Measurements from ENCODE around the gene RPL13. TPM values are rescaled to one million over a fixed set of nuclear protein-coding genes. Genes with fewer than 3 reads are reported as not detected.

RPL13 gene
- total RNA-seq, 1 experiment from 2014 or later = 2,846 TPM

DNA sequence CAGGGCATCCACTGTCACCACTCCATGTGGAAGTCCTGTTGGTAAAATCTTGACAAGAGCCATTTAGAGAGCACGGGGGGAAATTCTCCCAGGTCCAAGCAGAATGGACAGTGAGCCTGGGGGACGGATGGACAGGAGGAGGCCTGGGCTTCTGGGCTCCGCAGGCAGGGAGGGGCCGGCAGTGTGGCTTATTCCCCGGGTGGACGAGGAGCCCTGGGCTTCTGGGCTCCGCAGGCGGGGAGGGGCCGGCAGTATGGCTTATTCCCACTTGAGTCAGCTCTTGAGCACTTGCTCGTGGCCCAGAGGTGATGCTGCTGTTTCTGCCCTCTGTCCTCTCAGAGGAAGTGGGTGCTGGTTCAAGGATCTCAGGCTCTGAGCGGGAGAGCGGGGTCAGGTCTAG lies 22.2 kb upstream of the RPL13 start:
- Mint-ChIP-seq H3K27me3 (ENCODE audit: insufficient read depth, unreplicated experiment) (no peaks in the 10 kb centered on the region), H3K9me3 (ENCODE audit: unreplicated experiment) (no peaks in the 10 kb centered on the region), H3K36me3 (ENCODE audit: insufficient read depth, unreplicated experiment) (peaks cover 85% of the 10 kb centered on the region), H3K4me1 (ENCODE audit: low read depth, unreplicated experiment) (no peaks in the 10 kb centered on the region), H3K4me3 (ENCODE audit: unreplicated experiment) (no peak overlapping the region), H3K27ac (ENCODE audit: unreplicated experiment) (no peak overlapping the region)
- intact Hi-C loops (cut with micrococcal nuclease; ENCODE audit: unreplicated experiment) = no loop called here
- H3K4me1 ChIP-seq = no peaks in the 10 kb centered on the region
- no peak for DNase-seq
- ChIA-PET CTCF (no interaction called here), POLR2A (interaction anchor here (0.6 kb wide), 1 partner anchor 87 kb away, joined by 3 read pairs; no protein-coding TSS in a partner anchor)
- TF ChIP-seq, protein P1, sequence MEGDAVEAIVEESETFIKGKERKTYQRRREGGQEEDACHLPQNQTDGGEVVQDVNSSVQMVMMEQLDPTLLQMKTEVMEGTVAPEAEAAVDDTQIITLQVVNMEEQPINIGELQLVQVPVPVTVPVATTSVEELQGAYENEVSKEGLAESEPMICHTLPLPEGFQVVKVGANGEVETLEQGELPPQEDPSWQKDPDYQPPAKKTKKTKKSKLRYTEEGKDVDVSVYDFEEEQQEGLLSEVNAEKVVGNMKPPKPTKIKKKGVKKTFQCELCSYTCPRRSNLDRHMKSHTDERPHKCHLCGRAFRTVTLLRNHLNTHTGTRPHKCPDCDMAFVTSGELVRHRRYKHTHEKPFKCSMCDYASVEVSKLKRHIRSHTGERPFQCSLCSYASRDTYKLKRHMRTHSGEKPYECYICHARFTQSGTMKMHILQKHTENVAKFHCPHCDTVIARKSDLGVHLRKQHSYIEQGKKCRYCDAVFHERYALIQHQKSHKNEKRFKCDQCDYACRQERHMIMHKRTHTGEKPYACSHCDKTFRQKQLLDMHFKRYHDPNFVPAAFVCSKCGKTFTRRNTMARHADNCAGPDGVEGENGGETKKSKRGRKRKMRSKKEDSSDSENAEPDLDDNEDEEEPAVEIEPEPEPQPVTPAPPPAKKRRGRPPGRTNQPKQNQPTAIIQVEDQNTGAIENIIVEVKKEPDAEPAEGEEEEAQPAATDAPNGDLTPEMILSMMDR (IDR thresholded peaks at IDR 0.05; ENCODE audit: insufficient read depth in 1 of 2, low read depth in 1 of 2, low read length in 1 of 2, severe bottlenecking in 1 of 2, unreplicated experiment in 1 of 2) = no peak
- H3K36me3 ChIP-seq (ENCODE audit: control insufficient read depth, insufficient read depth, low read length) = peaks cover 8% of the 10 kb centered on the region; the same call in 1 of the 2 replicates
- no peaks in the 10 kb centered on the region for H3K27me3 ChIP-seq (replicated peaks; ENCODE audit: control insufficient read depth, insufficient read depth, low read length)
- no peaks in the 10 kb centered on the region for H3K9me3 ChIP-seq
- no peak overlapping the region for H3K4me3 ChIP-seq (ENCODE audit: low read depth, low read length)
- no TSS peak for BruUV-seq (replicated peaks)

DNA sequence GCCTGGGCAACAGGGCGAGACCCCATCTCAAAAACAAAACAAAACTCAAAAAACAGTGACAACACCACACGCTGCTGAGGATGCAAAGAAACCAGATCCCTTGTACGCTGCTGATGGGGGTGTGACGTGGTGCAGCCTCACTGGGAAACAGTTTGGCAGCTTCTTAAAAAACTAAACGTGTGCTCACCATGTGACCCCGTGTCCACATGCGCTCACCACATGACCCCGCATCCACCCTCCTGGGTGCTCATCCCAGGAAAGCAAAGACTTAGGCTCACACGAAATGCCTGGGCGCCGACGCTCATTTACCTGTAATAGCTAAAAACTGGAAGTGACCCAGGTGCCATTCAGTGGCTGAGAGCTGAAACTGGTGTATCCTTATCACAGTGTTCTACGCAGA lies 19.9 kb upstream of the RPL13 start:
- Histone ChIP-seq H3K9me3 (no peaks in the 10 kb centered on the region), H3K4me1 (no peaks in the 10 kb centered on the region), H3K4me3 (ENCODE audit: low read depth, low read length) (no peak overlapping the region), H3K36me3 (ENCODE audit: control insufficient read depth, insufficient read depth, low read length) (peaks cover 2% of the 10 kb centered on the region; the same call in 1 of the 2 replicates), H3K27me3 (replicated peaks; ENCODE audit: control insufficient read depth, insufficient read depth, low read length) (no peaks in the 10 kb centered on the region)
- BruUV-seq (replicated peaks) = no TSS peak
- H3K9me3 Mint-ChIP-seq (ENCODE audit: unreplicated experiment) = no peaks in the 10 kb centered on the region
- H3K36me3 Mint-ChIP-seq (ENCODE audit: insufficient read depth, unreplicated experiment) = peaks cover 76% of the 10 kb centered on the region
- ChIA-PET POLR2A (no interaction called here), CTCF (no interaction called here)
- H3K4me1 Mint-ChIP-seq (ENCODE audit: low read depth, unreplicated experiment) = no peaks in the 10 kb centered on the region
- H3K27me3 Mint-ChIP-seq (ENCODE audit: insufficient read depth, unreplicated experiment) = no peaks in the 10 kb centered on the region
- TF ChIP-seq, protein P1 (IDR thresholded peaks at IDR 0.05; ENCODE audit: insufficient read depth in 1 of 2, low read depth in 1 of 2, low read length in 1 of 2, severe bottlenecking in 1 of 2, unreplicated experiment in 1 of 2) = no peak
- no peak overlapping the region for H3K4me3 Mint-ChIP-seq (ENCODE audit: unreplicated experiment)
- DNase-seq = no peak
- intact Hi-C loops (cut with micrococcal nuclease; ENCODE audit: unreplicated experiment) = no loop called here
- no peak overlapping the region for H3K27ac Mint-ChIP-seq (ENCODE audit: unreplicated experiment)

DNA sequence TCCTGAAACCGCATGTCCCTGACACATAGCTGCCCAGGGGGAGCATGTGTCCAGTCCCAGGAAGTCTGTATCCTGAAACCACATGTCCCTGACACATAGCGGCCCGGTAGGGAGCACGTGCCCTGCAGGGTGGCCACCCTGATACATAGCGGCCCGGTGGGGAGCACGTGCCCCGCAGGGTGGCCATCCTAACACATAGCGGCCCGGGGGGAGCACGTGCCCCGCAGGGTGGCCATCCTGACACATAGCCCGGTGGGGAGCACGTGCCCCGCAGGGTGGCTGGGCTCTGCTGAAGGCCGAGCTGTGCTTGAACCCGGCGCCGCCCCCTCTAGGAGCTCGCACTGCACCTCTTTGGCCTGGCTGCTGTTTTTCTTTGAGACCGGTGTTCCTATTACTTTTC lies 18.7 kb upstream of the RPL13 start:
- Histone ChIP-seq H3K4me3 (ENCODE audit: low read depth, low read length) (no peak overlapping the region), H3K9me3 (no peaks in the 10 kb centered on the region), H3K27me3 (replicated peaks; ENCODE audit: control insufficient read depth, insufficient read depth, low read length) (no peaks in the 10 kb centered on the region), H3K4me1 (no peaks in the 10 kb centered on the region), H3K36me3 (ENCODE audit: control insufficient read depth, insufficient read depth, low read length) (peaks cover 4% of the 10 kb centered on the region; the same call in 1 of the 2 replicates)
- no peaks in the 10 kb centered on the region for H3K9me3 Mint-ChIP-seq (ENCODE audit: unreplicated experiment)
- H3K36me3 Mint-ChIP-seq (ENCODE audit: insufficient read depth, unreplicated experiment) = peaks cover 82% of the 10 kb centered on the region
- H3K4me3 Mint-ChIP-seq (ENCODE audit: unreplicated experiment) = no peak overlapping the region
- BruUV-seq (replicated peaks) = no TSS peak
- DNase-seq = no peak
- intact Hi-C loops (cut with micrococcal nuclease; ENCODE audit: unreplicated experiment) = no loop called here
- TF ChIP-seq, protein P1 (IDR thresholded peaks at IDR 0.05; ENCODE audit: insufficient read depth in 1 of 2, low read depth in 1 of 2, low read length in 1 of 2, severe bottlenecking in 1 of 2, unreplicated experiment in 1 of 2) = no peak
- no peaks in the 10 kb centered on the region for H3K4me1 Mint-ChIP-seq (ENCODE audit: low read depth, unreplicated experiment)
- CTCF ChIA-PET = no interaction called here
- H3K27ac Mint-ChIP-seq (ENCODE audit: unreplicated experiment) = no peak overlapping the region
- POLR2A ChIA-PET = interaction anchor here (0.6 to 2.0 kb wide), 2 partner anchors 12 to 256 kb away, joined by 4 read pairs; no protein-coding TSS in a partner anchor
- no peaks in the 10 kb centered on the region for H3K27me3 Mint-ChIP-seq (ENCODE audit: insufficient read depth, unreplicated experiment)
